HG03520 (cell line): ENCODE measurements around the gene ILF3.
A peak's percentile ranks its signal among the peaks of the same experiment; 100 is the strongest.

Experiments used
- ATAC-seq: cut with Tn5 transposase; IDR thresholded peaks from one replicate; pipeline ENCODE4 v1.9.1; 2021; ENCODE audit warnings: mild to moderate bottlenecking, moderate library complexity; ENCODE audit not compliant: unreplicated experiment

ILF3 gene

DNA sequence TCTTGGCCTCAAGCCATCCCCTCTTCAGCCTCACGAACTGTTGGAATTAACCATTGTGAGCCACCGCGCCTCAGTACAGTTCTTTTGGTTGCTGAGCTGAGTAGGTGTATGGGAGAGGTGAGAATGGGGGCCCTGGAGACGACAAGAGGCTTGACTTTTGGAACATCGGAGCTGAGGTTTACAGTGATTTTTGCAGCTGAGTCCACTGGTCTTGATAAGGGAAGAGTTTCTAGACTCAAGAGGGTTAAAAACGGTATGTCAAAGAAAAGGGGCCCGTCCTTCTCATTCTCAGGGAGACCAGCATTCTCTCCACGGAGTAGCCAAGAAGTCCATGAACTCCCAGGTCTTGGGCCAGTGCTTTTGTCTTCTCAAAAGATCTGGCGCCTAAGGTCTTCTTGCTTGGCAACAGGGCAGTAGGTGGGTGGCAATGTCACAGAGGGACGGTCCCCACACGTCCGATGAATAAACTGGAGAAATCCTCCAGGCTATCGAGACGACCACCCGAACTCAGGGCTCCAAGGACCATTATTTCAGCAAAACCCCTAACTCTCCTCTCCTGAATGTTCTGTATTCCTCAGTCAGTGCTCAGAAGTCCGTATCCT, 40.7 kb downstream of the ILF3 start:
- no peak for ATAC-seq

- ATAC-seq: no peak
Observed at GRCh38 chr19:10695401-10696398, 41.6 kb downstream of the ILF3 start.

DNA sequence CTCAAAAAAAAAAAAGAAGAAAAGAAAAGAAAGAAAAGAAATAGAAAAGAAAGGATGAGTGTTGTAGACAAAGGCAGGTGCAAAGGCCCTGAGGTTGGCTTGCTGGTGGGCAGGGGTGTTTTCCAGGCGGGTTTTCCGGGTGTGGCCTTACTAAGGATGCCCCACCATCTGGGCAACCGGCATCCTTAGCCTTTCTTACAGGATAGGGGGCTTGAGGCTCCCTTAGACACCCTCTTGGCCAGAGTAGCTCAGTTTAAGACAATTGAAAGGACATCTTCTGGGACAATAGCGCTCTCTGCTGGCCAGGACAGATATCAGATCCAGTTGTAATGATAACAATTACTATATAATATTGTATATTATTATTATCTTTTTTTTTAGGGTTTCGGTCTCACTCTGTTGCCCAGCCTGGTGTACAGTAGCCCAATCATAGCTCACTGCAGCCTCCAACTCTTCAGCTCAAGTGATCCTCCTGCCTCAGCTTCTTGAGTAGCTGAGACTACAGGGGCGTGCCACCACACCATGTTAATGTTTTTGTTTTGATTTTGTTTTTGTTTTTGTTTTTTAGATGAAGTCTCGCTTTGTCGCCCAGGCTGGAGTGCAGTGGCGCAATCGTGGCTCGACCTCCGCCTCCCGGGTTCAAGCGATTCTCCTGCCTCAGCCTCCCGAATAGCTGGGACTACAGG, 45.6 kb downstream of the ILF3 start:
- no peak for ATAC-seq

- no peak for ATAC-seq
Observed at GRCh38 chr19:10701955-10702525, 47.9 kb downstream of the ILF3 start.

GRCh38 chr19:10706990-10707389, 52.8 kb downstream of the ILF3 start:
- no peak for ATAC-seq

GRCh38 chr19:10707440-10707839, 53.3 kb downstream of the ILF3 start:
- ATAC-seq: no peak

- ATAC-seq: no peak
Observed at GRCh38 chr19:10708291-10708690, 54.1 kb downstream of the ILF3 start.

DNA sequence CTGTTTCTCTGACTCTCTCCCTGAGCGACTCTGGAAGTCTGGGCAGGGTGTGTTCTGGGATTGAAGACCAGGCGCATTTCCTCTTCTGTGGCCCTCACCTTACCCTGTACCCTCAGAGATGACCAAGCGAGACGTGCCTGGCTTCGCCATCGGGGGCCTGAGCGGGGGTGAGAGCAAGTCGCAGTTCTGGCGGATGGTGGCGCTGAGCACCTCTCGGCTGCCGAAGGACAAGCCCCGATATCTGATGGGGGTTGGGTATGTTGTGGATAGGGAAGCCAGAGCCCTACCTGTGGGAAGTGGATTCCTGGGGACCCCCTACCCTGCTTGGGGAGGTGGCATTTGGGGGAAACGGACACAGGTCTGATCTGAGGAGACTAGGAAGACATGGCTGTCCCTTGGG, 57.9 kb downstream of the ILF3 start:
- ATAC-seq: no peak

DNA sequence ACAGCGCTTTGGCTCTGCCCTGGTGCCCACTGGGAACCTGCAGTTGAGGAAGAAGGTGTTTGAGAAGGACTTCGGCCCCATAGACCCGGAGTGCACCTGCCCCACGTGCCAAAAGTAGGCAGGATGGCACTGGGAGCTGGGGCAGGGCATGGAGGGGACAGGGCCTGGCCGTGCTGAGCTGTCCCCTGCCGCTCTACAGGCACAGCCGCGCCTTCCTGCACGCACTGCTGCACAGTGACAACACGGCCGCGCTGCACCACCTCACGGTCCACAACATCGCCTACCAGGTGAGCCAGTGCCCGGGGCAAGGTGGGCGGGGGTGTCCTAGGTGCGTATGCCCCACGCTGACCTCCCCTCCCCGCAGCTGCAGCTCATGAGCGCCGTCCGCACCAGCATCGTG, 58.6 kb downstream of the ILF3 start:
- ATAC-seq: no peak

GRCh38 chr19:10713317-10713716, 59.2 kb downstream of the ILF3 start:
- ATAC-seq: no peak

DNA sequence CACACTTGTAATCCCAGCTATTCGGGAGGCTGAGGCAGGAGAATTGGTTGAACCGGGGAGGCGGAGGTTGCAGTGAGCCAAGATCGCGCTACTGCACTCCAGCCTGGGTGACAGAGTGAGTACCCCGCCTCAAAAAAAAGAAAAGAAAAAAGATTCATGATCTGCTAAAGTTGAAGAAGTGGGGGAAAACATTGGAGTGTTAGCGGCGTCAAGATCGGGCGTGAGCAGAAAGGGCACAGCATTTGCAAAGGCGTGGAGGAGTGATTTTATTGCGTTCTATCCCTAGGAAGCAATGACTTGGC, 62.9 kb downstream of the ILF3 start:
- ATAC-seq: no peak

GRCh38 chr19:10717356-10718204, 63.4 kb downstream of the ILF3 start, which contains the start of gene DNM2:
Gene DNM2, plus strand, starts transcription at chr19:10718079. Its CDS starts 164 bp downstream, at chr19:10718243.
- ATAC-seq: peak; percentile 79

DNA sequence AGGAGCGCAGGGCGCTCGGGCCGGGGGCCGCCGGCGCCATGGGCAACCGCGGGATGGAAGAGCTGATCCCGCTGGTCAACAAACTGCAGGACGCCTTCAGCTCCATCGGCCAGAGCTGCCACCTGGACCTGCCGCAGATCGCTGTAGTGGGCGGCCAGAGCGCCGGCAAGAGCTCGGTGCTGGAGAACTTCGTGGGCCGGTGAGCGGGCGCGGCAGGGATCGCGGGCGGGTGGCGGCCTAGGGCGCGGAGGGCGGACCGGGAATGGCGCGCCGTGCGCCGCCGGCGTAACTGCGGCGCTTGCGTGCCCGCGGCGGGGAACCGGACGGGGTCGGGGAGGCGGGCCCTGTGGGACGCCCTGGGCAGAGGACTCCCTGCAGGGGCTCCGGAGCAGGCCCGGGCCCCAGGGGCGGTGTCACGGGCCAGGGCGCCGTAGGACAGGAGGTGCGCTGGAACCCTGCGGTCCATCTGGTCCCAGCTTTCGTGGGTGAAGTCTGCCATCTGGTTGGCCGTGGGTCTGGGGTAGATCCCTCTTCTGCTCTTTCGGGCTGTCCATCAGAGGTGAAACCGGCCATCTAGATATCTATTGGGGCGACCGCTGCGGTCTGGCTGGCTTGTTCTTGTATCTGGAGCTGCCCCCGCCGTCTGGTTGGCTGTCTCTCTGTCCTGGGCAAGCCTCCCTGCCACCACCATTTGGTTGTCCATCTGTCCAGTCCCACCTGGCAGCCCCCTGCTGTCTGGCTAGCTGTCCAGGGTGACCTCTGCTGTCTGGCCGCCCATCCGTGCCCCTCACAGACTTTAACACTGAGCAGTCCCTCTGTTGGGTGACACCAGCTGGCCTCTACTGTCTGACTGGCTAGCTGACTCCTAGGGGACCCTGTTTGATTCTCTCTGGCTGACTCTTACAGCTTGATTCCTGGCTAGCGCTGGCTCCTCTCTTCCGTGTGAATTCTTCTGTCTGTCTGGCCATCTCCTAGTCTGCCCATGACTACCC, 64.4 kb downstream of the ILF3 start:
- ATAC-seq: peak; percentile 1

DNA sequence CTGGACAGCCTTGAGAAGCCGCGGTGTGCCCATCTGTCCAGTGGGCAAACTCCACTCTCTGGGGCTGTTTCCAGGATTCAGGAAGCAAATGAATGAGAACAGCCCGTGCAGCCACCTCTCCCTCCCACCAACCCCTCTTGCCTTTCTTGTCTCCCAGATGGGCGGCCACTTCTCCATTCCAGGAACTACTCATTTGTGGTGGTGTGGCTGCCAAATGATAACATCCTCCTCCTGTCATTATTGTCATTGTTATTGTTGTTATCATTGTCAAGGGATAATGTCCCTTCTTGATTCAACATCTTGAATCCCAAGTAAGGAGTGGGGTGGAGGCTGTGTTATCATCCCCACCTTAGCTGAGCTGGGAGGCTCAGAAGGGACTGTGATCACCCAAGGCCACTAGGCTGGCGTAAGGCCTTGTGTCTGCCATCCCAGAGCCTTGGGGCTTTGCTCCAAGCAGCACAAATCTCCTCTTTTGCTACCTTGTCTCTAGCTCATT, 65.4 kb downstream of the ILF3 start:
- ATAC-seq: no peak

GRCh38 chr19:10720607-10721125, 66.5 kb downstream of the ILF3 start:
- no peak for ATAC-seq

GRCh38 chr19:10723591-10723990, 69.4 kb downstream of the ILF3 start:
- no peak for ATAC-seq

DNA sequence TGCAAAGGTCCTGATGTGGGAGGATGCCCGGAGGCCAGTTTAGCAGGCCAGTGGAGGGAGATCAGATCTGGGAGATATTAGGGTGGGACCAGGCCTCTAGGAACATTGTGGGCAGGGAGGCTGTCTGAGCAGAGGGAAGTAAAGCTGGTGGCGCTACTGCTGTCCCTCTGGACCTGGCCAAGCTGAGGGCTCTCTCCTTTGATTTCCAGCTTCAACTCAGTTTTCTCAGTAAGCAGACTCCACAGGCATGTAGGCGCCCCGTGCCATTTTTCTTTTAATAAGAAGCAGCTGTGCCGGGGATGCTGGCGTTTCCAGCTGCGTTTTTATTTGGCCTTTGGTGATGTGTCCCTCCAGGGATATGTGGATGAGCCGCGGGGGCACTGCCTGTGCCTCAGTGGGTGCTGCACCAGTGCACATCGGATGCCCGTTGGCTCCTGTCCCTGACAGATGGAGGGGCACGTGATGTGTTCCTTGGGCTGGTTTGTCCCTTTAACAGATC, 70.5 kb downstream of the ILF3 start:
- no peak for ATAC-seq

DNA sequence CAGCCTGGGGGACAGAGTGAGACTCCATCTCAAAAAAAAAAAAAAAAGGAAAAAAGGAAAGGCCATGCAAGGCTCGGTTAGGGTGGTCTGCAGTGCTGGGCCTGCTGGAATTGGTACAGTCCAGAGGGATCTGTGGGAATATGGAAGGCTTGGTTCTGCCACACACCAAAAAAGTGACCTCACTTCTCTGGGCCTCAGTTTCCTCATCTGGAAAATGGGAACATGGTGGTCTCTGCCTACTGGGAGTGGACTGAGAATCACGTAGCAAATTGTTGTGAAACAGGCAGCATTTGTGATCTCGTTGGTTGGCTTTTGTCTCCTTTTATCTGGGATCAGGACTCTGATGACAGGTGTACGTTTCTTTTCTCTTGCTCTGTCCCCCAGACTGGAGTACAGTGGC, 71.3 kb downstream of the ILF3 start:
- no peak for ATAC-seq

GRCh38 chr19:10726268-10726667, 72.1 kb downstream of the ILF3 start:
- no peak for ATAC-seq
